ENCODE results near the gene CHD5. TPM values are rescaled to one million over a fixed set of nuclear protein-coding genes. Genes with fewer than 3 reads are reported as not detected.

Gene CHD5
- total RNA-seq, 1 donor from 2014 or later, result 4.9 TPM

DNA sequence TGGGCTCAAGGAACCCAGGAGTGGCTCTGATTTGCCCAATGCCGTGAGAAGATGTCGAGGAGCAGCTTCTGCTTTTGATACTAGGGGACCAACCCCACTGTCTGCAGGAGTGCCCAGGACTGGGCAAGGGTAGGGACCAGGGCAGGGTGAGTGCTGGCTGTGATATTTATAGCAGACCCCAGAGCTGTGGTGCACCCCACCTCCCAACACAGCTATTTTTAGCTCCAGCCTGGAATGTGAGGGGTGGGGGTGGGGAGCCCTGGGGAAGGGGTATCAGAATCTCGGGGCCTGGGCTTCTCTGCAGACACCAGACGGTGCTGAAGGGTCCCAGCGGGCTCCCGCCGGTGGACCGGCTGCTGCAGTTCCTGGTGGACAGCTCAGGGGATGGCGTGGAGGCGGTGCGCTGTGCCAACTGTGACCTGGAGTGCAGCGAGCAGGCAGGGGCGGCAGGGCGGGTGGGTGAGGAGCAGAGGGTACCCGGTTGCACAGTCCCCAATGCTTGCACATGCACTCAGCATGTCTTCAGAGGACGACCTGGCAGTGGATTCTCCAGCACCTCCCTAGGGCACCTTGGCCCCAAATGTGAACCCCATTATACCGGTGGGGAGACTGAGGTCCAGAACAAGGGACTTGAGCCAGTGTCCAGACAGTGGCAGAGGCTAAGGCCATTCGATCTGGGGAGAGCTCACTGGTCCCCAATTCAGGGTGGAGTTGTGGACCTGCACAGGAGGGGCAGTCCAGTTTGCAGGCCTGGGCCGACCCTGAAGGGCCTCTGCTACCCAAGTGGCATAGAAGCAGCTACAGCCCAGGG is 27.2 kb upstream of the CHD5 start:
- no peak for DNase-seq (ENCODE audit: low spot score in 2 of 2, unreplicated experiment in 2 of 2)
- Mint-ChIP-seq H3K9me3 (no peaks in the 10 kb centered on the region), H3K4me1 (peaks cover 26% of the 10 kb centered on the region), H3K36me3 (peaks cover 9% of the 10 kb centered on the region), H3K27ac (peak overlapping the region; percentile 79), H3K27me3 (ENCODE audit: low read depth) (no peaks in the 10 kb centered on the region), H3K4me3 (peak overlapping the region; percentile 82)
- no peak for TF ChIP-seq CTCF (IDR thresholded peaks at IDR 0.05; ENCODE audit: unreplicated experiment)

- no peak for TF ChIP-seq CTCF (IDR thresholded peaks at IDR 0.05; ENCODE audit: unreplicated experiment)
- Mint-ChIP-seq H3K36me3 (peaks cover 4% of the 10 kb centered on the region), H3K27ac (peak overlapping the region; percentile 79), H3K4me1 (peaks cover 28% of the 10 kb centered on the region), H3K4me3 (peak overlapping the region; percentile 82), H3K9me3 (no peaks in the 10 kb centered on the region), H3K27me3 (ENCODE audit: low read depth) (no peaks in the 10 kb centered on the region)
- DNase-seq (ENCODE audit: low spot score in 2 of 2, unreplicated experiment in 2 of 2), result no peak
These were observed 26.4 kb upstream of the CHD5 start for GRCh38 chr1:6206520-6206855.

DNA sequence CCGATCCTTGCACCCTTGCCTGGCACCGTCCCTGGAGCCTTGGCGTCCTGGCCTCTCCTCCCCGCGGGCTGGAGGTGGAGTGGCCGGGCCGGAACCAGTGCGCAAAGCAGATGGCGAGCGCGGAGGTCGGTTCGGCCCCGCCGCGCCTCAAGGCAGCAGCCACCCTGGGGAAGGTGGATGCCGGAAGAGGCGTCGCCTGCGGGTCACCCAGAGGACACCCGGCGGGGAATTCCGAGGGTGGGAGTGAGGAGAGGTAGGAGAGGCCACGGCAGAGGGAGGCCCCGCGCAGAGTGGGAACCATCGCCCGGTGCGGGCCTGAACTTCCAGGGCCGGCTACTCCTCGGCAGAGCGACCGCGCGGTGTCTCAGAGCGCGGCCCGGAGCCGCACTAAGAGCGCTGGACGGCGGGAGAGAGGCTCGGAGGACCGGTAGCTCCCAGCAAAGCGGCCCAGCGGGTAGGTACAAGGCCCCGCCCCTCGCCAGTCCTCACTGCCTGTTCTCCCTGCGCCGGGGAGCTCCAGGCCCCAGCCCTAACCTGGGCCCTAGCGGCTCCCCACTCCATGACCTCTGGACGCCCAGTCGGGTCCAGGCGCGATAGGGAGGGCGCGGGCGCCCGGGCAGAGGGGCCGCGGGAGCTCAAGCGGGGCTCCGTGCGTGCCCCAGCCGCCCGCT is 25.9 kb upstream of the CHD5 start, which contains the start of gene RNF207:
TSS of gene RNF207 (plus strand) at position 271 of the 671 bp plus-strand sequence. CDS start 417 bp downstream, outside the sequence.
- H3K27me3 Mint-ChIP-seq (ENCODE audit: low read depth), result no peaks in the 10 kb centered on the region
- no peaks in the 10 kb centered on the region for H3K9me3 Mint-ChIP-seq
- peak within 1 kb of the TSS; percentile 82 for H3K4me3 Mint-ChIP-seq
- peaks cover 4% of the 10 kb centered on the region for H3K36me3 Mint-ChIP-seq
- H3K4me1 Mint-ChIP-seq, result peaks cover 28% of the 10 kb centered on the region
- H3K27ac Mint-ChIP-seq, result peak within 1 kb of the TSS; percentile 97
- TF ChIP-seq CTCF (IDR thresholded peaks at IDR 0.05; ENCODE audit: unreplicated experiment), result no peak
- peak; percentile 82 to 89 for DNase-seq (ENCODE audit: low spot score in 2 of 2, unreplicated experiment in 2 of 2)

GRCh38 chr1:6202256-6202655 is 22.1 kb upstream of the CHD5 start:
- Mint-ChIP-seq H3K27me3 (ENCODE audit: low read depth) (no peaks in the 10 kb centered on the region), H3K4me1 (peaks cover 37% of the 10 kb centered on the region), H3K4me3 (no peak overlapping the region), H3K9me3 (no peaks in the 10 kb centered on the region), H3K27ac (no peak overlapping the region), H3K36me3 (peaks cover 4% of the 10 kb centered on the region)
- no peak for TF ChIP-seq CTCF (IDR thresholded peaks at IDR 0.05; ENCODE audit: unreplicated experiment)
- DNase-seq (ENCODE audit: low spot score in 2 of 2, unreplicated experiment in 2 of 2), result no peak

DNA sequence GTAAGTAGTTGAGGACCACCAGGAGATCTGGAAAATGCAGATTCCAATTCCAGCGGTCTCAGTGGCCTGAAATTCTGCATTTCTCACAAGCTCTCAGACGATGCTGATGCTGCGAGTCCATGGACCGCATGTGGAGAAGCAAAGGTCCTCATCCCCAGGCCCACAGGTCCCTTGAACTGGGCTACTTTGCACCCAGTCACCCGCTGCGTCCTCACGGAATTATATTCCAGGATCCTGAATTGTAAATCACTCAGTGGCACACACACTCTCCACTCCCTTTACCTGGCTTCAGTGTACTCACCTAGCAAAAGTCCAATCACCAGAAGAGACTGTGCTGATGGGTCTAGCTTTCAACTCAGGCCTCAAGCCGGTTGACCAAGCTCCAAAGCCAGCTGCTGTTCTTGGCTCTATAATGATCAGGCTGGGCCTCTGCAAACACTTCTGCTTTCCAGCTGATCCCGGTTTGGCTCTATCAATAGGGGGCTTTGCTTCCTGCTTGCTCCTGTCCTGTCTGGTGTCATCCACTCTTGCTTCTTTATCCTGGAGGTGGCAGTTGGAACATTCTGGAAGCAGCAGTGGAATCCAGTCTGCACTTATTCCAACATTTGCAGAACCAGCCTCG is 20.2 kb upstream of the CHD5 start:
- no peaks in the 10 kb centered on the region for H3K9me3 Mint-ChIP-seq
- peak overlapping the region; percentile 90 for H3K27ac Mint-ChIP-seq
- peaks cover 12% of the 10 kb centered on the region for H3K36me3 Mint-ChIP-seq
- no peaks in the 10 kb centered on the region for H3K27me3 Mint-ChIP-seq (ENCODE audit: low read depth)
- peaks cover 34% of the 10 kb centered on the region for H3K4me1 Mint-ChIP-seq
- H3K4me3 Mint-ChIP-seq, result peak overlapping the region; percentile 83
- no peak for TF ChIP-seq CTCF (IDR thresholded peaks at IDR 0.05; ENCODE audit: unreplicated experiment)
- no peak for DNase-seq (ENCODE audit: low spot score in 2 of 2, unreplicated experiment in 2 of 2)

All from mesothelial cell of epicardium (in vitro differentiated cells).